Smooth muscle cell (in vitro differentiated cells): ENCODE measurements around the gene RNF157. TPM values are rescaled to one million over a fixed set of nuclear protein-coding genes. Genes with fewer than 3 reads are reported as not detected.
A peak's percentile ranks its signal among the peaks of the same experiment; 100 is the strongest.

ENCODE experiments used
- DNase-seq: peaks from one replicate; lab custom pipeline; 2025; ENCODE audit not compliant: unreplicated experiment; lab: John Stamatoyannopoulos, UW
- H2AFZ ChIP-seq: fragments of 200-600 bp; sonication (generic); 2 replicates; pipeline ENCODE4 v1.6.0; 2016; ENCODE audit warnings: antibody characterized with exemption, low read depth, mild to moderate bottlenecking
- H3F3A ChIP-seq: fragments of 200-600 bp; sonication (generic); 2 replicates; pipeline ENCODE4 v1.6.0; 2017; ENCODE audit warnings: antibody characterized with exemption, low read depth
- H3K27ac ChIP-seq: fragments of 200-600 bp; sonication (generic); 2 replicates; pipeline ENCODE4 v1.5.1; 2016; ENCODE audit warnings: low read depth, mild to moderate bottlenecking
- H3K27me3 ChIP-seq: fragments of 200-600 bp; sonication (generic); 2 replicates; pipeline ENCODE4 v1.6.1; 2016; ENCODE audit warnings: low read depth, mild to moderate bottlenecking
- H3K36me3 ChIP-seq: fragments of 200-600 bp; sonication (generic); 2 replicates; pipeline ENCODE4 v1.5.1; 2016; ENCODE audit warnings: low read depth
- H3K4me1 ChIP-seq: fragments of 200-600 bp; sonication (generic); 2 replicates; pipeline ENCODE4 v1.5.1; 2016; ENCODE audit warnings: low read depth
- H3K4me2 ChIP-seq: fragments of 200-600 bp; sonication (generic); 2 replicates; pipeline ENCODE4 v1.6.0; 2016; ENCODE audit warnings: mild to moderate bottlenecking
- H3K4me3 ChIP-seq: fragments of 200-600 bp; sonication (generic); 2 replicates; pipeline ENCODE4 v1.5.1; 2016; ENCODE audit warnings: mild to moderate bottlenecking
- H3K79me2 ChIP-seq: fragments of 200-600 bp; sonication (generic); 2 replicates; pipeline ENCODE4 v1.6.0; 2016; ENCODE audit warnings: low read depth, mild to moderate bottlenecking
- H3K9ac ChIP-seq: fragments of 200-600 bp; sonication (generic); 2 replicates; pipeline ENCODE4 v1.6.0; 2016; ENCODE audit warnings: low read depth
- H3K9me3 ChIP-seq: fragments of 200-600 bp; sonication (generic); replicated peaks from 2 replicates; pipeline ENCODE4 v1.5.1; 2016; ENCODE audit warnings: low read depth
- H4K20me1 ChIP-seq: fragments of 200-600 bp; sonication (generic); 2 replicates; pipeline ENCODE4 v1.6.0; 2016; ENCODE audit warnings: low read depth
- CTCF ChIP-seq: fragments of 200-600 bp; sonication (generic); IDR thresholded peaks from 2 replicates; pipeline ENCODE4 v1.5.1; 2017; ENCODE audit warnings: borderline replicate concordance, mild to moderate bottlenecking, antibody characterized with exemption; ENCODE audit not compliant: insufficient read depth, poor library complexity, severe bottlenecking
- WGBS: methylation state at CpG from one replicate; pipeline ENCODE4 v1.1.7; 2016; ENCODE audit warnings: low lambda C conversion rate; 5-methylcytosine and 5-hydroxymethylcytosine counted together
- polyA plus RNA-seq: library from polyadenylated mRNA; unstranded; fragments of >200 nt; fragmentation: Nextera tagmentation; extraction: Ambion mirVana; gene quantifications from 2 replicates; pipeline ENCODE4 v1.2.1, GENCODE V29; 2016
- total RNA-seq: library from RNA; depleted of rRNA; stranded (reverse); fragments of >200 nt; gene quantifications from 2 replicates; pipeline ENCODE4 v1.2.3, GENCODE V29; 2014

Gene RNF157
- total and polyA plus RNA-seq, 2 experiments from 2014 or later, result 0.09 to 0.63 TPM

- DNase-seq, result no peak
- no peaks in the 10 kb centered on the region for H3K27me3 ChIP-seq
- WGBS, result 80% methylated on average over 15 of the region's 15 CpGs
- no peaks in the 10 kb centered on the region for H3F3A ChIP-seq
- no peaks in the 10 kb centered on the region for H3K36me3 ChIP-seq
- H3K4me2 ChIP-seq, result no peak overlapping the region
- no peaks in the 10 kb centered on the region for H3K9me3 ChIP-seq
- no peaks in the 10 kb centered on the region for H4K20me1 ChIP-seq
- no peak for TF ChIP-seq CTCF
- H3K27ac ChIP-seq, result no peak overlapping the region
- H3K9ac ChIP-seq, result no peak overlapping the region
- no peak overlapping the region for H2AFZ ChIP-seq
- no peak overlapping the region for H3K4me3 ChIP-seq
- no peaks in the 10 kb centered on the region for H3K79me2 ChIP-seq
- no peaks in the 10 kb centered on the region for H3K4me1 ChIP-seq
Measured at GRCh38 chr17:76279742-76280287, 39.5 kb upstream of the RNF157 start.

- no peaks in the 10 kb centered on the region for H3K79me2 ChIP-seq
- no peak overlapping the region for H3K4me2 ChIP-seq
- no peaks in the 10 kb centered on the region for H3K4me1 ChIP-seq
- no peak overlapping the region for H3K4me3 ChIP-seq
- WGBS, result 78% methylated on average over 28 of the region's 28 CpGs
- H3K9me3 ChIP-seq, result no peaks in the 10 kb centered on the region
- no peaks in the 10 kb centered on the region for H3F3A ChIP-seq
- DNase-seq, result peak; percentile 69
- no peaks in the 10 kb centered on the region for H3K27me3 ChIP-seq
- no peak overlapping the region for H3K9ac ChIP-seq
- no peak overlapping the region for H3K27ac ChIP-seq
- H3K36me3 ChIP-seq, result no peaks in the 10 kb centered on the region
- H2AFZ ChIP-seq, result no peak overlapping the region
- H4K20me1 ChIP-seq, result no peaks in the 10 kb centered on the region
- peak; percentile 98 for TF ChIP-seq CTCF
Measured at GRCh38 chr17:76278952-76279741, 38.9 kb upstream of the RNF157 start.

GRCh38 chr17:76278268-76278908, 38.1 kb upstream of the RNF157 start:
- Histone ChIP-seq H3K27me3 (no peaks in the 10 kb centered on the region), H3K4me1 (no peaks in the 10 kb centered on the region), H3K79me2 (no peaks in the 10 kb centered on the region), H3F3A (no peaks in the 10 kb centered on the region), H3K36me3 (no peaks in the 10 kb centered on the region), H3K9me3 (no peaks in the 10 kb centered on the region), H3K9ac (no peak overlapping the region), H3K4me3 (no peak overlapping the region), H2AFZ (no peak overlapping the region), H4K20me1 (no peaks in the 10 kb centered on the region), H3K4me2 (no peak overlapping the region), H3K27ac (no peak overlapping the region)
- no peak for DNase-seq
- 91% methylated on average over 19 of the region's 19 CpGs for WGBS
- no peak for TF ChIP-seq CTCF
